ENCODE results near the gene C6.

DNA sequence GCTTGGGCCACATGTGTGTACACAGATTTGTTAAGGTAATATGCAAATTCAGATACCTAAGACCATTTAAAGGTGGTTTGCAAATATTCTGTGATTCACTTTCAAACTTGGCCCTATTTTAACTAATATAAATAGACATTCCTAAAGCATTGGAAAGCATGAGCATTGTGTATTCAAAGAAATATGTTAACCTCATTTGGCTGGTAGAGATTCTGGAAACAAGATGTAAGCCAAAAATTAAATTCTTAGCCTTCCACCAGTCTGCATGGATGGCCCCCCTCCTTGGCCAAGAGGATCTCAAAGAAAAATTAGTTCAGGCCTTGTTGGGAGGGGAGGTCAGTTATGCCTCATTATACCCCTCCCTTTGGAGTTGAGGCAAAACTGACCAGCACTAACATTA, 38.7 kb upstream of the C6 start:
- no peak for TF ChIP-seq SPI1 (IDR thresholded peaks at IDR 0.05; ENCODE audit: low read depth, low read length)
- no peak for TF ChIP-seq POLR2A (IDR thresholded peaks at IDR 0.05; ENCODE audit: low read depth, low read length)
- TF ChIP-seq POLR2AphosphoS5 (IDR thresholded peaks at IDR 0.05; ENCODE audit: low read depth, low read length), result no peak
- TF ChIP-seq TAF1 (IDR thresholded peaks at IDR 0.05; ENCODE audit: low read depth, low read length), result no peak
